Keratinocyte (primary cell): Measurements from ENCODE around the gene SLC37A1. TPM values are rescaled to one million over a fixed set of nuclear protein-coding genes. Genes with fewer than 3 reads are reported as not detected.

Experiments used
- DNase-seq: peaks from one replicate; pipeline ENCODE4 v3.0.0-alpha.2; 2011; ENCODE audit warnings: low read depth, missing footprints, low spot score
- FAIRE-seq: peaks from 2 replicates; lab custom pipeline; 2011; peaks lifted over from hg19 to GRCh38; lab: Jason Lieb, UNC
- H2AFZ ChIP-seq: 2 replicates; pipeline ENCODE4 v1.6.0; 2012; ENCODE audit warnings: low read length, control low read depth, inconsistent platforms; ENCODE audit not compliant: control insufficient read depth
- H3K27ac ChIP-seq: 2 replicates; pipeline ENCODE4 v1.5.1; 2011; ENCODE audit warnings: low read length; ENCODE audit not compliant: control insufficient read depth, insufficient read depth
- H3K27me3 ChIP-seq: 3 replicates; pipeline ENCODE4 v1.6.0; 2011; ENCODE audit warnings: low read length; ENCODE audit not compliant: control insufficient read depth, insufficient read depth; ENCODE audit errors: extremely low read depth
- H3K36me3 ChIP-seq, 2 experiments: 2 replicates in 1 of 2; 3 replicates in 1 of 2; pipeline ENCODE4 v1.5.1; 2011; ENCODE audit warnings: low read length in 2 of 2, mild to moderate bottlenecking in 1 of 2; ENCODE audit not compliant: control insufficient read depth in 2 of 2, insufficient read depth in 2 of 2; ENCODE audit errors: extremely low read depth in 1 of 2
- H3K4me1 ChIP-seq: 3 replicates; pipeline ENCODE4 v1.5.1; 2011; ENCODE audit warnings: low read length; ENCODE audit not compliant: control insufficient read depth, insufficient read depth; ENCODE audit errors: extremely low read depth
- H3K4me2 ChIP-seq: 3 replicates; pipeline ENCODE4 v1.6.0; 2011; ENCODE audit warnings: low read depth, low read length; ENCODE audit not compliant: control insufficient read depth, insufficient read depth; ENCODE audit errors: extremely low read depth
- H3K4me3 ChIP-seq, 3 experiments: fragments of 200-600 bp in 1 of 3; sonication (generic) in 1 of 3; 2 replicates in 2 of 3; 3 replicates in 1 of 3; pipeline ENCODE4 v1.5.1; 2011 to 2016; ENCODE audit warnings: low read length in 3 of 3, mild to moderate bottlenecking in 3 of 3, control low read depth in 2 of 3, inconsistent platforms in 1 of 3, low read depth in 1 of 3, mixed read lengths in 1 of 3, mixed run types in 1 of 3, moderate library complexity in 1 of 3; ENCODE audit not compliant: control insufficient read depth in 2 of 3, insufficient read depth in 2 of 3; ENCODE audit errors: extremely low read depth in 1 of 3
- H3K79me2 ChIP-seq: 2 replicates; pipeline ENCODE4 v1.6.0; 2012; ENCODE audit warnings: low read length; ENCODE audit not compliant: control insufficient read depth, insufficient read depth
- H3K9ac ChIP-seq: 3 replicates; pipeline ENCODE4 v1.6.0; 2011; ENCODE audit warnings: low read length; ENCODE audit not compliant: control insufficient read depth, insufficient read depth; ENCODE audit errors: extremely low read depth
- H3K9me1 ChIP-seq: 3 replicates; pipeline ENCODE4 v1.6.0; 2011; ENCODE audit warnings: low read length; ENCODE audit not compliant: control insufficient read depth, insufficient read depth; ENCODE audit errors: extremely low read depth
- H3K9me3 ChIP-seq: 2 replicates; pipeline ENCODE4 v1.5.1; 2012; ENCODE audit warnings: low read depth, low read length; ENCODE audit not compliant: control insufficient read depth
- H4K20me1 ChIP-seq: 3 replicates; pipeline ENCODE4 v1.6.0; 2011; ENCODE audit warnings: low read length; ENCODE audit not compliant: control insufficient read depth, insufficient read depth; ENCODE audit errors: extremely low read depth
- CTCF ChIP-seq, 3 experiments: IDR thresholded peaks in 1 of 3; conservative IDR thresholded peaks in 1 of 3; optimal IDR thresholded peaks in 1 of 3; 2 replicates in 2 of 3; 3 replicates in 1 of 3; pipeline versions ENCODE3 to v1.5.1; 2011; ENCODE audit warnings: low read length in 3 of 3, mild to moderate bottlenecking in 3 of 3, moderate library complexity in 2 of 3, control low read depth in 1 of 3, inconsistent platforms in 1 of 3; ENCODE audit not compliant: insufficient read depth in 2 of 3; ENCODE audit errors: extremely low read depth in 1 of 3
- EZH2 ChIP-seq: IDR thresholded peaks from one replicate; pipeline ENCODE4 v1.6.1; 2012; ENCODE audit warnings: inconsistent platforms, mild to moderate bottlenecking, low read length, moderate library complexity
- dilution Hi-C: fragments of 300-500 bp; cut with MboI; formaldehyde crosslinking; loops from one replicate; pipeline ENCODE4 v1.7.0; 2020; ENCODE audit warnings: low sequenced_read_pairs; ENCODE audit not compliant: extremely low pct_ligation_motif_present
- polyA plus RNA-seq, 5 experiments: library from polyadenylated mRNA; depleted of rRNA in 3 of 5; stranded (reverse) in 3 of 5; stranded (forward) in 1 of 5; unstranded in 1 of 5; fragments of >200 nt; gene quantifications; 1 replicate in 1 of 5; 2 replicates in 3 of 5; 3 replicates in 1 of 5; pipeline versions ENCODE4 v1.2.1 to v1.2.3, GENCODE V29; 2011 to 2012; ENCODE audit warnings: missing spikeins in 2 of 5, low read depth in 1 of 5, low replicate concordance in 1 of 5

The SLC37A1 gene
- polyA plus RNA-seq, 1 donor (not counting 4 experiments of a cell fraction or from before 2014, with no cell fraction given): 4.1 TPM

GRCh38 chr21:42576639-42577038 lies 63.0 kb downstream of the SLC37A1 start:
- dilution Hi-C loops: no loop called here
- FAIRE-seq: no peak

DNA sequence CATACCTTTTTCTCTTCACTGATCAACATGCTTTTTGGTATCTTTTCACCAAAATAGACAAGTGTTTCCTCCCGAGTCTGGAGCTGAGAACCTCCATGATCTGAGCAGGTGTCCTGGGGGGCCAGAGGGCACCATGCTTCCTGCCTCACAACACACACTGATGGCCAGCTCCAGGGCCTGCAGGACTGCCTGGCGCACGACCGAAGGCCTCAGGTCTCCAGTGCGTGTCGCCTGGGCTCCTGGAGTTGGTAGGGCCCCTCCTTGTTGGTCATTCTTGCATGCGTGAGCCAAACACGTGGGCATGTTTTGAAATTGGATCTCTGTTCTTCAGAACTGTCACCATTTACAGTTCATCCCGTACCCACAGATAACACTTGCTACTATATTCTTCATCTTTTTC lies 64.4 kb downstream of the SLC37A1 start:
- dilution Hi-C loops: no loop called here
- Histone ChIP-seq H3K9me3 (no peaks in the 10 kb centered on the region), H2AFZ (no peak overlapping the region), H4K20me1 (no peaks in the 10 kb centered on the region), H3K4me2 (no peak overlapping the region), H3K9me1 (no peaks in the 10 kb centered on the region), H3K9ac (no peak overlapping the region), H3K27ac (no peak overlapping the region), H3K27me3 (peaks cover 5% of the 10 kb centered on the region), H3K4me3 (no peak overlapping the region), H3K36me3 (peaks cover 0 to 3% of the 10 kb centered on the region in 2 experiments), H3K4me1 (no peaks in the 10 kb centered on the region), H3K79me2 (no peaks in the 10 kb centered on the region)
- TF ChIP-seq CTCF (optimal IDR thresholded peaks at IDR 0.05 in 1 of 3, IDR thresholded peaks at IDR 0.05 in 1 of 3, conservative IDR thresholded peaks at IDR 0.05 in 1 of 3; ENCODE audit: extremely low read depth in 1 of 3, insufficient read depth in 2 of 3, low read length in 3 of 3) (no peak), EZH2 (no peak)
- DNase-seq (no peak), FAIRE-seq (no peak)

More at GRCh38 chr21:42576639-42577038, 63.0 kb downstream of the SLC37A1 start:
- no peak for TF ChIP-seq CTCF (optimal IDR thresholded peaks at IDR 0.05 in 1 of 3, IDR thresholded peaks at IDR 0.05 in 1 of 3, conservative IDR thresholded peaks at IDR 0.05 in 1 of 3; ENCODE audit: extremely low read depth in 1 of 3, insufficient read depth in 2 of 3, low read length in 3 of 3)
- no peak for TF ChIP-seq EZH2
- H2AFZ ChIP-seq: no peak overlapping the region
- H3K36me3 ChIP-seq: peaks cover 0 to 4% of the 10 kb centered on the region in 2 experiments
- no peak for DNase-seq
- no peak overlapping the region for H3K27ac ChIP-seq
- H4K20me1 ChIP-seq: no peaks in the 10 kb centered on the region
- H3K9me3 ChIP-seq: no peaks in the 10 kb centered on the region
- no peaks in the 10 kb centered on the region for H3K4me1 ChIP-seq
- no peaks in the 10 kb centered on the region for H3K9me1 ChIP-seq
- H3K9ac ChIP-seq: no peak overlapping the region
- no peak overlapping the region for H3K4me2 ChIP-seq
- H3K4me3 ChIP-seq: no peak overlapping the region
- H3K27me3 ChIP-seq: no peaks in the 10 kb centered on the region
- H3K79me2 ChIP-seq: no peaks in the 10 kb centered on the region
